ENCODE measurements around the gene KDM5B.
A peak's percentile ranks its signal among the peaks of the same experiment; 100 is the strongest.

The KDM5B gene

DNA sequence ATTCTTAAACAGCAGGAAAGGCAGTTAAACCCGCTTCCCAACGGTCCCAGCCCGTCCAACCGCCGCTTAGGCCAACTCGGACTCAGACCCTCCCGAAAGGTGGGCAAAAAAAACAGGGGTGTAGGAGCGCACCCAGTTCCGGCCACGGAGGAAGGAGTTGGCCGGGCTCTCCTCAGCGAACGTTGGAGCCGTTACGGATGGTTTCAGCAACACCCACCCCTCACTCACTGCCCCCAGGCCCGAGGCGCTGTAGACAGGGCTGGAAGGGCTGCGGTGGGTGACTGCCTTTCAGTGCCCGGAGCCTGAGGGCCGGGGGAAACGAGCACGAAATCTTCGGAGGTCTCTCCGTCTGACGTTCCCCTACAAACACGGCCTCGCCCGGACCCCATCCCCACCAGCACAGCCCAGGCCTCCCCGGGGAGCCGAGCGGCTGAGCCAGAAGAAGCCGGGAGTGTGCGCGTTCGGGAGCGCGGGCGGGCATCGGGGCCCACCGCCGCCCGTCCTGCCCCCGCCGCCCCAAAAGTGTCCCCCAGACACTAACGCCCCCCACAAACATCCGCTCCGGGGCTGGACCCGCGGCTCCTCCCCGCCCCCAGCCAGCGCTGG lies 1.3 kb downstream of the KDM5B start:
- TF ChIP-seq CTCF (IDR thresholded peaks at IDR 0.05; ENCODE audit: insufficient read depth, low read length, poor library complexity, severe bottlenecking), result no peak
- Histone ChIP-seq H3K36me3 (ENCODE audit: control insufficient read depth, insufficient read depth, low read length) (no peaks in the 10 kb centered on the region), H3K27me3 (replicated peaks; ENCODE audit: control insufficient read depth, insufficient read depth, low read length) (peaks cover 2% of the 10 kb centered on the region), H3K4me3 (replicated peaks; ENCODE audit: low read depth, low read length) (peak overlapping the region; percentile 73)
- peak; percentile 48 for DNase-seq (ENCODE audit: extremely low read depth, insufficient read length)

- Histone ChIP-seq H3K27me3 (replicated peaks; ENCODE audit: control insufficient read depth, insufficient read depth, low read length) (peaks cover 2% of the 10 kb centered on the region), H3K4me3 (replicated peaks; ENCODE audit: low read depth, low read length) (peak overlapping the region; percentile 73), H3K36me3 (ENCODE audit: control insufficient read depth, insufficient read depth, low read length) (no peaks in the 10 kb centered on the region)
- no peak for DNase-seq (ENCODE audit: extremely low read depth, insufficient read length)
- no peak for TF ChIP-seq CTCF (IDR thresholded peaks at IDR 0.05; ENCODE audit: insufficient read depth, low read length, poor library complexity, severe bottlenecking)
Observed at GRCh38 chr1:202805886-202806844, 2.1 kb downstream of the KDM5B start.

- Histone ChIP-seq H3K4me3 (replicated peaks; ENCODE audit: low read depth, low read length) (no peak overlapping the region), H3K27me3 (replicated peaks; ENCODE audit: control insufficient read depth, insufficient read depth, low read length) (peaks cover 2% of the 10 kb centered on the region), H3K36me3 (ENCODE audit: control insufficient read depth, insufficient read depth, low read length) (no peaks in the 10 kb centered on the region)
- no peak for DNase-seq (ENCODE audit: extremely low read depth, insufficient read length)
- TF ChIP-seq CTCF (IDR thresholded peaks at IDR 0.05; ENCODE audit: insufficient read depth, low read length, poor library complexity, severe bottlenecking), result no peak
Observed at GRCh38 chr1:202804126-202804525, 4.1 kb downstream of the KDM5B start.

GRCh38 chr1:202802998-202803932 lies 5.0 kb downstream of the KDM5B start:
- Histone ChIP-seq H3K36me3 (ENCODE audit: control insufficient read depth, insufficient read depth, low read length) (no peaks in the 10 kb centered on the region), H3K4me3 (replicated peaks; ENCODE audit: low read depth, low read length) (no peak overlapping the region), H3K27me3 (replicated peaks; ENCODE audit: control insufficient read depth, insufficient read depth, low read length) (peaks cover 2% of the 10 kb centered on the region)
- TF ChIP-seq CTCF (IDR thresholded peaks at IDR 0.05; ENCODE audit: insufficient read depth, low read length, poor library complexity, severe bottlenecking), result no peak
- DNase-seq (ENCODE audit: extremely low read depth, insufficient read length), result no peak

DNA sequence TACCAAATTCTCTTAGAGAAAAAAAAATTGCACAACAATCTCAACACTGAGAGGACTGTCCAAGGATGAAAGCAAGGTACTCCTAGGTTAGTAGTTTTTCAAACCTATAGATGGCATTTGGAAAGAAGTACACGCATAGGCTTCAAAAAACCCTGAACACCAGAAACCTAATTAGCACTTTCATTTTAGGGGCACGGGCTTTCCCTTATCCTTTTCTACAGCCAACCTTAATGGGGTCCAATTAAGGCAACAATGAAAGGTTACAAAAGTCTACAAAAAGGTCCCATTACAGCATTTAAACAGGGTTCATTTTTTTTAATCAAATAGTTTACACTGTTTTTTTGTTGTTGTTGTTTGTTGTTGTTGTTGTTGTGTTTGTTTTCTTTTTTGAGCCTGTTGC lies 6.2 kb downstream of the KDM5B start:
- Histone ChIP-seq H3K36me3 (ENCODE audit: control insufficient read depth, insufficient read depth, low read length) (no peaks in the 10 kb centered on the region), H3K4me3 (replicated peaks; ENCODE audit: low read depth, low read length) (no peak overlapping the region), H3K27me3 (replicated peaks; ENCODE audit: control insufficient read depth, insufficient read depth, low read length) (peaks cover 2% of the 10 kb centered on the region; the same call in 1 of the 2 replicates)
- TF ChIP-seq CTCF (IDR thresholded peaks at IDR 0.05; ENCODE audit: insufficient read depth, low read length, poor library complexity, severe bottlenecking), result no peak
- no peak for DNase-seq (ENCODE audit: extremely low read depth, insufficient read length)
